ENCODE measurements around the gene KAZALD1.

GRCh38 chr10:101066896-101067355 lies 5.1 kb downstream of the KAZALD1 start:
- TF ChIP-seq, protein P1, sequence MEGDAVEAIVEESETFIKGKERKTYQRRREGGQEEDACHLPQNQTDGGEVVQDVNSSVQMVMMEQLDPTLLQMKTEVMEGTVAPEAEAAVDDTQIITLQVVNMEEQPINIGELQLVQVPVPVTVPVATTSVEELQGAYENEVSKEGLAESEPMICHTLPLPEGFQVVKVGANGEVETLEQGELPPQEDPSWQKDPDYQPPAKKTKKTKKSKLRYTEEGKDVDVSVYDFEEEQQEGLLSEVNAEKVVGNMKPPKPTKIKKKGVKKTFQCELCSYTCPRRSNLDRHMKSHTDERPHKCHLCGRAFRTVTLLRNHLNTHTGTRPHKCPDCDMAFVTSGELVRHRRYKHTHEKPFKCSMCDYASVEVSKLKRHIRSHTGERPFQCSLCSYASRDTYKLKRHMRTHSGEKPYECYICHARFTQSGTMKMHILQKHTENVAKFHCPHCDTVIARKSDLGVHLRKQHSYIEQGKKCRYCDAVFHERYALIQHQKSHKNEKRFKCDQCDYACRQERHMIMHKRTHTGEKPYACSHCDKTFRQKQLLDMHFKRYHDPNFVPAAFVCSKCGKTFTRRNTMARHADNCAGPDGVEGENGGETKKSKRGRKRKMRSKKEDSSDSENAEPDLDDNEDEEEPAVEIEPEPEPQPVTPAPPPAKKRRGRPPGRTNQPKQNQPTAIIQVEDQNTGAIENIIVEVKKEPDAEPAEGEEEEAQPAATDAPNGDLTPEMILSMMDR (IDR thresholded peaks at IDR 0.05): no peak
- no peak for TF ChIP-seq RFX5 (IDR thresholded peaks at IDR 0.05)
- no peak for TF ChIP-seq POLR2A (IDR thresholded peaks at IDR 0.05; ENCODE audit: low read length)
- TF ChIP-seq TFCP2L1 (CRISPR knock-in tag; IDR thresholded peaks at IDR 0.05): no peak
- TF ChIP-seq CBX2 (IDR thresholded peaks at IDR 0.05; ENCODE audit: borderline replicate concordance, low read depth): no peak
- TF ChIP-seq SMC3 (IDR thresholded peaks at IDR 0.05): no peak
- TF ChIP-seq ZC3H11A (IDR thresholded peaks at IDR 0.05): no peak
- no peak for TF ChIP-seq HDAC2 (IDR thresholded peaks at IDR 0.05)
